NCI-H1694 (cell line): Measurements from ENCODE around the gene TEX10.
"Not testable (repeated sequence)": the region's sequence is repeated elsewhere in the genome, so short reads cannot be mapped to it uniquely, and the experiment has no call there.

Experiments used
- DNase-seq: peaks from one replicate; lab custom pipeline; 2025; lab: John Stamatoyannopoulos, UW

TEX10 gene

DNA sequence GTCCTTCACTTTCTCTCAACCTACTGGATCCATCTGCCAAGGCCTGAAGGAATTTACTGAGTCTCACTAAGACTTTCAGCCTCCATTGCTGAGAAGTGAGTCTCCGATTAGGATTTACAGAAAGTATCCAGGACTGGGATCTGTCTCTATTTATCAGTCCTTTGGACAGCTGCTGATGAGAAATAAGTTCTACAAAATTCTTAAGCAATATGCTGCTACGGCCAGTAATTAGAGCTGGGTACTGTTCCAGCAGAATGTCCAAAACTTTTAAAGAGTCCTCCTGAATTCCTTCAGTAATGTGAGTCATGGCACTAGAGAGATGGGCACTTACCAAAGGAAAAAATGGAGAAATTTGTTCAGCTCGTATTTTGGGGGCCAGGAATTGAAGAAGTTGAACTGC, 5.9 kb downstream of the TEX10 start:
- DNase-seq = no peak

DNA sequence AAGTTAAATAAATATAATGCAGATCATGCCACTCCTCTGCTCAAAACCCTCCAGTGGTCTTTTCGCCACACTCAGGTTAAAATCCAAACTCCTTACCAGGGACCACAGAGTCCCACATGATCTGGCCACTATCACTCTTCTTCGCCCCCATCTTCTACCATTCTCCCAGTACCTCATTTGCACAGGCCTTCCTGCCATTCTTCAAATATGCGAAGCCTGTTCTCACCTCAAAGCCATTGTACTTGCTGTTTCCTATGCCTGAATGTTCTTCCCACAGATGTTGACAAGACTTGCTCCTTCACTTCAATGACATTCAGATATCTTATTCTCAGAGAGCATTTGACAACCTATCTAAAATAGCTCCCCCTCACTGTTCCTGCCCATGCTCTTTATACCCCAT, 10.9 kb downstream of the TEX10 start:
- DNase-seq = no peak

DNA sequence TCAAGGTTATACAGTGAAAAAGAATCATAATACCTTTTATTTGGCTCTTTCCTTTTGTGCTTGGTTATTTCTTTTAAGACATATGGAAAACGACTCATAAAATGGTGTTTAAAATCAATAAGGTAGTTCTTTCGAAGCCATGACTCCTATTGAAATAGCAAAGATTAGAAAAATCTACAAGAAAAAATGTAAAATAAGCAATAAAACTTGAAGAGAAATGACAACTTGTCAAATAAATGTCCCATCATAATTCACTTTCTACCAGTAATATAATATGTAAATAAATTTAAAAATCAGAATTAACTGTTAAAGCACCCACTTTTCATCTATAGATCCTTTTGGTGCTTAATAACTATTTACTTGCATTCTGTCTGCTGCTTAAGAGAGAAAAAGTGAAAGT, 12.5 kb downstream of the TEX10 start:
- DNase-seq = no peak

DNA sequence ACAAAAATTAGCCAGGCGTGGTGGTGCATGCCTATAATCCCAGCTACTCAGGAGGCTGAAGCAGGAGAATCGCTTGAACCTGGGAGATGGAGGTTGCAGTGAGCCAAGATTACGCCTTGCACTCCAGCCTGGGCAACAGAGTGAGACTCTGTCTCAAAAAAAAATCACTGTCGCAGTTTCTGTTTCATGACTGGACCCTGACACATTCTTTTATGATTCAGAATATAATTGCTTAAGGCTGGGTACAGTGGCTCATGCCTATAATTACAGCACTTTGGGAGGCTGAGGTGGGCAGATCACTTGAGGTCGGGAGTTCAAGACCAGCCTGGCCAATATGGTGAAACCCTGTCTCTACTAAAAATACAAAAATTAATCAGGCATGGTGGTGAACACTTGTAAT, 14.0 kb downstream of the TEX10 start:
- not testable (repeated sequence) for DNase-seq

DNA sequence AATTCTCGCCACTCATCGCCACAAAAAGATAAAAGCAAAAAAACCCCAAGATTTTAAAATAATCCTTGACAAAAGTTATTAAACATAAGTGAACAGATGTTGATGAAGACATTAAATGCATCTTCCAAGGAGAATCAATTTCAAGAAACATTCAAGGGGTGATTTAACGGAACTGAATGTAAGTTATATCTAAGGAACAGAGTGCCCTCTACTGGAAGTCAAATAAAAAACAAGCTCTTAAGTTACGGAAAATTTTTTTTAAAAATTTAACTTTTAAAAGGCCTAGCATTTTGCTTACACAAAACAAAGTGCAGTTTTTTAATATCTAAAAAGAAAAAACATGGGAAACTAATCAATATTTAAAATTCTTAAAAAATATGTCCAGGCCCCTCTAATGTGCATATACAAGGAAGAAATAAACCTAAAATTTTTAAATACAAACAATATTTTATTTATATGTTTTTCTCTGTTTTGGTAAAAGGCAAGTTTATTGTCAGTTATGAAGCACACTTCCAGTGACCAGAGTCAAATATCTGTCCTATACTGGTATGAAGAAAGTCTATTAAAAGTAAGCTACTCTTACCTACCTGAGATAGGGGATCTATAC, 28.0 kb downstream of the TEX10 start:
- no peak for DNase-seq

DNA sequence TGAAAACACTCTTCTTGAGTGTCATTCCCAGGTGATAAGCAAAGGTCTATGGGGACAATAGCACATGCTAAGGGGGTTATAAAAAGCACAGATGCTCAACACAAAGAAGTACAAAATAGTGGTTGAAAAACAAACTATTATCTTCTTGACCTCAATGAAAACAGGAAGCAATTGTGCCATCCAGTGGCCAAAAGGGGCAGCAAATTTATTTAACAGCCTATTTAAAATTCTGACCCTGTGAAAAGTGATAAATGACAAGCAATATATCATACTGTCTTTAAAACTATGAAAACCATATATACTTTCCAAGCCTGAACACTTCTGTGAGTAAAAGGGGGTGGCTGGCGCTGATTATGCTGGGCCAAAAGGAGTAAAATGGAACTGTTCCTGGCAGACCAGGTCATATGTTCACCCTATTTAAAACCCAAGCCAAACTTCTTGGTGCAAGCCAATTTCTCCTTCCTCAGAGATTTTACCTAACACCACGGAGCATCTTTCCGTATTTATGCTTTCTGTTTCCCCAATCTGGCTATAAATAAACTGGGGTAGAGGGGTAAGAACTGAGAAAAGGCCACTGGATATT, 29.7 kb downstream of the TEX10 start:
- peak; percentile 15 for DNase-seq

DNA sequence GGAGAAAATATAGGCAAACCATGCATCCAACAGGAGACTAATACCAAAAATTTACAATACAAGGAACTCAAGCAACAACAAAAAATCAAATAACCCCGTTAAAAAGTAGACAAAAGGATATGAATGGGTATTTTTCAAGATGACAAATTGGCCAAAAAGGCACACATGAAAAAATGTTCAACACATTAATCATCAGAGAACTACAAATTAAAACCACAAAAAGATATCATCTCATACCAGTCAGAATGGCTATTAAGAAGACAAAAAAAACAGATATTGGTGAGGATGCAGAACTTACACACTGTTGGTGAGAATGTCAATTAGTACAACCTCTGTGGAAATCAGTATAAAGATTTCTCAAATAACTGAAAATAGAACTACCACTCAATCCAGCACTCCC, 35.0 kb downstream of the TEX10 start:
- DNase-seq = no peak

DNA sequence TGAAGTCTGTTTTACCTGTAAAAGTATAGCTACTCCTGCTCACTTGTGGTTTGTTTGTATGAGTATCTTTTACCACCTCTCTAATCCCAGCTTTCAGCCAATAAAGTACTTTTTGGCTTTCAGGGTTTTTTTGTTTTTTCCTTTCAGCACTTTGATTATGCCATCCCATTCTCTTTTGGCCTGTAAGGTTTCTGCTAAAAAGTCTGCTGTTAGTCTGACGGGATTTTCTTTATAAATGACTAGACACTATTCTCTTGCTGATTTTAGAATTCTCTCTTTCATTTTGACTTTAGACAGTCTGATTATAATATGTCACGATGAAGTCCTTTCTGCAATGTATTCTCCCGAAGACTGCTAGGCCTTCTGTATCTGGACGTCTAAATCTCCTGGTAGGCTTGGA, 37.2 kb downstream of the TEX10 start:
- no peak for DNase-seq

DNA sequence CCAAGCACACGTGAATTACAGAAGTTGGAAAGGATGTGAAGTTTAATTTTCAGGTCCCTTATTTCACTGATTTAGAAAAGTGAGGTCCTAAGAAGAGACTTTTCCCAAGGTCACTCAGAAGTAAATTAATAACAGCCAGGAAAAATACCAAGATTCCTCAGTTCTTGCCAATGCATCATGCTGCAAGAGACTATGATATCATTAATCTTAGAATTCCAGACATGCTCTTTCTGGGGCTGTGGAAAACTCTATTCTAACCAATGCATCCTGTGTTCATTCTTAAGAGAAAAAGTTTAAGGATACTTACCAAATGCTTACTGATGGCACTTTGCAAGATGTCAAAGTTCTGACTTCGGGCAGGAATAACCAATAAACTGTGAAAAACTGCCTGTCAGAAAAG, 42.8 kb downstream of the TEX10 start:
- DNase-seq = no peak

DNA sequence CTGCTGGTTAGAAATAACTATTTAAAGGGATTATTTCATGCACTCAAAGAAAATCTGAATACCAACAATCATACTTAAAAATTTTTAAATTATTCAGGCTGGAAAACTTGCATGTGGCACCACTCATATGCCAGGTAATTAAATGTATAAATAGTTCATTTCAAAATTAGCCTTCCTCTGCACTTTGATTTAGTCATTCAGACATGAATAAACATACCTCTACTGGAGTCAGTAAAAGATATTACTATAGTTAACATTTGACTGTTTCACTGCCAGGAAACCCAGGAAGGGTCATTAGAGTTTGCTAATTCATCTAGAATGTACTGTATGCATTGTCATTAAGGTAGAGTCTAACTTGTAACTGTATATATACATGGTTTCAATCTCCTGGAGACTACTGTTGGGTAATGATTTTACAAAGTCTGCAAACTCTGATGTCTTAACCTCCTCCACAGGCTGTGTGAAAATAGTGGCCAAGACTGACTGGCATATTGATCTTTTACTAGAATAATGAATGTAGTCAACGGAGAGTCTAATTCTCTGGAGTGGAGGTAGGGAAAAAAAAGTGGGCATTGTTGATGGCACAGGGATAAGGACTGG, 43.7 kb downstream of the TEX10 start:
- no peak for DNase-seq

DNA sequence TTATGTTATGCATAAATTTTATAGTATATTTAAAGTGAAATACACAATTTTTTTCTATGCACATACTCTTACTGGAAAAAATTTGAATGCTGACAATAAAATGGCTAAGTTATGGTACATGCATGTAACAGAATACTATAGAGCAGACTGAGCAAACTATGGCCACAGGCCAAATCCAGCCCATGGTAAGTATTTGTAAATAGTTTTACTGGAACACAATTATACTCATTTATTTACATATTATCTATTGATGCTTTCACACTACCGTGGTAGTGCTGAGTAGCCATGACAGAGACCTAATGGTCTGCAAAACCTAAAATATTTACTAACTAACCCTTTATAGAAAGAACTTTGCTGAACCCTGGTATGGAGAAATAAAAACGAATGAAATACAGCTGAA, 45.7 kb downstream of the TEX10 start:
- no peak for DNase-seq

DNA sequence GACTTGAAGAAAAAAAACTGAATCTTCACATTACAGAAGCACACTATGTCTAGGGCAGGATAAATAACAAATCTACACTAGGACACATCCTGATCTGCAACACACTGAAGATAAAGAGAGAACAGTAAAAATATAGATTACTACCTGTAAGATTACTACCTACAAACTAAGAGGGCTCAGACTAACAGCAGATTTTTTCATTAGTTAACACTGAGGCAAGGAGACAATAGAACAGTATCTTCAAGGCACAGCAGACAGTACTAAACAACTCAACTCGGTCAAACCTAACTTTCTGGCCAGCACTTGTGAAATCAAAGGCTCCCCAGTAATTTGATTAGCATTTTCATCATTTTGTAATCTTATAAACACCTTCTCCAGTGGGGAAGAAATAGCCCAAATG, 46.5 kb downstream of the TEX10 start:
- no peak for DNase-seq

DNA sequence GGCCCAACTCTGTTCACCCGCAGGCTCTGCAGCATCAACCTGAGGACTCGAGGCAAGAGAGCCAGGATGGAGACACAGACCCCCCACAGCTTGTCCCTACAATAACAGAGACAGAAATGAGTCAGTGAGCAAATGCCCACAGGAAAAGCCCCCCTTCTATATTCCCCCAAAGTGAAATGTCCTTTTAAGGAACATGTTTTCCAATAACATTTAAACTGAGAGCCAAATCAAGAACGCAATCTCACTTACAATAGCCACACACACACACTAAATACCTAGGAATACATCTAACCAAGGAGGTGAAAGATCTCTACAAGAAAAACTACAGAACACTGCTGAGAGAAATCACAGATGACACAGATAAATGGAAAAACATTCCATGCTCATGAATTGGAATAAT, 49.0 kb downstream of the TEX10 start:
- no peak for DNase-seq

DNA sequence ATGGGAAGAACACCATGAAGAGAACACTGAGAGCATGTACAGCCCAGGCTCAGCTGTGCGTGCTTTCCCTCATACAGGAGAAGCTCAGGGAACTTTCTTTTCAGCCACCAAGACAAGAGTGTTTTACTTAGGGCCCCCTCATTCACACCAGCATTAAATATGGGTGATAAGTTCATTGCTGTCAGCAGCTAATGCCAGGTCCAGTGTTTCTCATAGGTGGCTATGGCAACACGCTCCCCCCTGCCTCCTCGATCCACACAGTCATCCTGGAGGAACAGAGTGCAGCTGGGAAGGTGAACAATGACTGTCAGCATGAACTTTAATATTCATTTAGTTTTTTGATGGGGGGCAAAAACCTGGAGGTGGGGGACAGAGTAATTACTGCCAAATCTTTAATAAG, 54.4 kb downstream of the TEX10 start:
- DNase-seq = no peak

DNA sequence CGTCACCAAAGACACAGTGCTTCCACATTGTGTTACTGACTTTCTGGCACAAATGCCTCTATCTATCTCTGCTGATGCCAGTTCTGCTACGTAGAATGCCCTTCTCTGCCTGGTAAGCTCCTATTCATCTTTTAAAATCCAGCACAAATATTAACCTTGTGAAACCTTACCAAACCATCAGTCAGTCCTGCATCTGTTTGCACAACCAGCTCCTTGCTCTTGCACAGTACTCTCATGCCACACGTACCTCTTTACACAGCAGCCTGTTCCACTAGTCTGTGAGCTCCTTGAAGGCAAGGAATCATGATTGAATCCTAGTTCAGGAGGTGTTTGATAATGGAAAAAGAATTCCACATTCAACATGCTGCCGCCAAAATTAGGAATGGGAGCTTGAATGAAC, 56.3 kb downstream of the TEX10 start:
- DNase-seq = no peak

DNA sequence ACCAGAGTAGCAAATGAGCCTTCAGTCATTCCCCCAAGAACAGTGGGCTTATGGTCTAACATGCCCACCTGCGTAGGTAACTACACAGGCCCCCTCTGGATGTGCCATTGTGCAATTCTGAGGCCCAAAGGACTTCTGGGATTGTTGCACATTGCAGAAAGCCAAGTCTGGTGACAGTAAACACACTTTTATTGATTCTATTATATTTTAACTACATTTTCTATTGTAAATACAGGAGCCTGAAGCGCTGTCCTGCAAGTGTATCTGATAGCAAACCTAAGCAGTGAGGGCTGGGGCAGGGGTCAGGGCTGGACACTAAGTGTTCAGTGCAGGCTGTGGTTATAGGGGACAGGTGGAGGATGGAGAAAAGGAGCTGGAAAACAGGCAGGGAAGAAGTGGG, 57.5 kb downstream of the TEX10 start:
- no peak for DNase-seq

DNA sequence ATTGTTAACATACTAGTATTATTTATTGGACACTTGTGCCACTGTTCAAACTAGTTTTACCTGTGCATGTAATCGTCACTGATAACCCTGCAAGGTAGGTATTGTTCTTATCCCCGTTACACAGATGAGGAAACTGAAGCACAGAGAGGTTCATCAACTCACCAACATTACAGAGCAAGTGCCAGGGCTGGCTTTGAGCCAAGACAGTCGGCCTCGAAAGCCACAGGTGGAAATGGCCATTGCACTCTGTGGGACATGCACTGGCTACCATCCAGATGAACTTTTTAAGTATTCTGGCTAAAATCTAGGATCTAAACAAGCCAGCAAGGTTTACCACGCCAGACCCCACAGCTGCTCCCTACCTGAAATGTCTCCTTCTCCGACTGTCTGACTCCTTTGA, 57.9 kb downstream of the TEX10 start:
- DNase-seq = no peak

DNA sequence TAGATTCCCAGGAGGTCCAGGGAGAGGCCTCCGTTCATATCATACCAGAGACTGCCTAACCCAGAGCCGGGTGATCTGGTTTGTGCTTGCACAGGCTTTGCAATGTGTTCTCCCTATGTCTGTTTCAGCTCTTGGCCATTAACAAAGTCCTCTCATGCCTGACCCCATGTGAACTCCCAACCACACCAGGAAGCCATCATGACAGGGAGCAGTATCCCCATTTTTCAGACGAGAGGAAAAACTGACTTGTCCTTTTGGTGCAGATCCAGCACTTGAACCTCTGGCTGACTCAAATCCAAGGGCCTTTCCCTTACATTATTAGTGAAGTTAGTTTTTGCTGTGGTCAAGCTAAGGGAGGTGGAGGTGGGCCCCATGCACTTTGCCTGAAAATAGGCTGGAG, 58.4 kb downstream of the TEX10 start:
- no peak for DNase-seq

DNA sequence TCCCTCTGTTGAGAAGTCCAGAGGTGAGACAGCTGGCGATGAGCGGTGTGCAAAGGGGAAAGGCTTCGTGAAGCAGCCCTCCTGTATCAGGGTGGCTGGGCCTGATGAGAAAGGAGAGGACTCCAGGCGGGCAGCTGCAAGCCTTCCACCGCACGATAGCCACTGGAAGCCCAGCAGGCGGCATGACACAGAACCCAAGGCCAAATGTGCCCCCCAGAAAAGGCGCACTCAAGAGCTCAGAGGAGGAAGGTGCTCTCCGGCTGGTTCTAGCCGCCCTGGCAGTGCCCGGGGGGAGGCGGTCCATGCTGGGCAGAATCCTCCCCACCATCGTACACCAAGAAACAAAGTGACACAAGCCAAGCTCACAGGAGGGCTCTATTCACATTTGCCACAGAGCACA, 60.3 kb downstream of the TEX10 start:
- no peak for DNase-seq

DNA sequence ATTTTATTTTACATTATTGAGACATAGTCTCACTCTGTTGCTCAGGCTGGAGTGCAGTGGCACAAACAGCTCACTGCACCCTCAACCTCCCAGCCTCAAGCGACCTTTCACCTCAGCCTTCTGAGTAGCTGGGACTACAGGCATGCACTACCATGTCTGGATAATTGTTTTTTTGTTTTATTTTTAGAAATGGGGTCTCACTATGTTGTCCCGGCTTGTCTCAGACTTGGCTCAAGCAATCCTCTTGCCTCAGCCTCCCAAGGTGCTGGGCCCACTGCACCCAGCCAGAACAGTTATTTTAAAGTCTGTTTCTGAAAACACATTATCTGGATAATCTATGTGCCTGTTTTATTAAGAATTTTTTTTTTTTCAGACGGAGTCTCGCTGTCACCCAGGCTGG, 62.0 kb downstream of the TEX10 start:
- no peak for DNase-seq

DNA sequence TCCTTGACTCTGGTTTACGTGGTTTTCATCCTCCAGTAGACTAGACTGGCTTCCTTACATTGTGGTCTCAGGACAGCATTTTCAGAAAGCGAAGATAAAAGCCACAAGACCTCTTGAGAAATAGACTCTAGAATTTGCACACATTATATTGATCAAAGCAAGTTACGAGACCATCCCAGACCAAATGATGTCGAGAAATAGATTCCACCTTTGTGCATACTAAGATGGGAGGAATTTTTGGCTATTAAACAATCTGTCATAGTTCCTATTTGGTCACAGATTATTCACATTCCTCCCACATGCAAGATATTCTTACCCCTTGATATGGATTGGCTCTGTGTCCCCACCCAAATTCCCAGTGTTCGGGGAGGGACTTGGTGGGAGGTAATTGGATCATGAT, 65.6 kb downstream of the TEX10 start:
- no peak for DNase-seq

DNA sequence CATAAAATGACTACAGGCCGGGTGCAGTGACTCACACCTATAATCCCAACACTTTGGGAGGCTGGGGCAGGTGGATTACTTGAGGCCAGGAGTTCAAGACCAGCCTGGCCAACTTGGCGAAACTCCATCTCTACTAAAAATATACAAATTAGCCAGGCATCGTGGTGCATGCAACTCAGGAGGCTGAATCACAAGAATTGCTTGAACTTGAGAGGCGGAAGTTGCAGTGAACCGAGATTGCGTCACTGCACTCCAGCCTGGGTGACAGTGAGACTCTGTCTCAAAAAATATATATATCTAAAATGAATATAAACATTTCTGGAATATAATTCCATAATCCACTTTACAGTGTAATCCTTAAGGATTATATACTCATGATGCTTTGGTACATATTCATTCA, 66.5 kb downstream of the TEX10 start:
- DNase-seq = no peak

DNA sequence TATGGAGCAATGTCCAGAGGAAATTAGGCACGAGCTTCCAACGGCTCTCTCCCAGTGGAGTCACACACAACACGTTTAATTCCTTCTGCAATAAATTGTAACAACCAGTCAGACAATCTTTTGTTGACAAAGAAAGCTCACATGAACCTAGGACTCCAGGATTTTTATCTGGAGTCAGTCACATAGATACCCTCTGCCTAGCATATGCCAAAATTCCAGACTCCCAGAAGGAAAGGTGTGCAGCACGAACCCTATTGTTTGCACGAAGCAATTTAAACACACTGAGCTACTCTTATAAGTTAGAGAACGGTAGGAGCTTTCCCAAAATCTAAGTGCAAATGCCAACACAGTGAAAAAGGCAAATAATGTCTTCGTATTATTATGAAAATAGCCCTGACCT, 67.1 kb downstream of the TEX10 start:
- no peak for DNase-seq

DNA sequence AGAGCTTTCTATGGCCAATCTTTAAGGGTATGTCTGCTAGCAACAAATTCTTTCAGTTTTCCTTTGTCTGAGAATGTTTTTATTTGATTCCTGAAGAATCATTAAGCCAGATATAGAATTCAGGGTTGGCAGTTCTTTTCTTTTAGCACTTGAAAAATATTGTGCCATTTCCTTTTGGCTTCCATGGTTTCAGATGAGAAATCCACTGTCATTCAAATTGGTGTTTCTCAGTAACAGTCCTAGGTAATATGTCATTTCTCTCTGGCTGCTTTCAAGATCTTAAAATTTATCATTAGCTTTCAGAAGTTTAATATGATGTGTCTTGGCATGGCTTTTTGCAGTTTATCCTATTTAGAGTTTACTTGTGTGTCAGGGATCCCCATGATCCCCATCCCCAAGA, 67.7 kb downstream of the TEX10 start:
- DNase-seq = no peak
